Ectodermal cell (in vitro differentiated cells): ENCODE data around the gene GLYATL3. TPM values are rescaled to one million over a fixed set of nuclear protein-coding genes. Genes with fewer than 3 reads are reported as not detected.

Experiments
- H3K27ac ChIP-seq: 2 replicates; pipeline ENCODE4 v1.7.0; 2013; ENCODE audit warnings: mild to moderate bottlenecking, low read depth, low read length; ENCODE audit not compliant: insufficient read depth, poor library complexity, severe bottlenecking
- H3K27me3 ChIP-seq: 2 replicates; pipeline ENCODE4 v1.7.0; 2013; ENCODE audit warnings: mild to moderate bottlenecking, low read length; ENCODE audit not compliant: insufficient read depth, control insufficient read depth, poor library complexity, severe bottlenecking
- H3K36me3 ChIP-seq: one replicate; pipeline ENCODE4 v1.7.0; 2013; ENCODE audit warnings: low read length; ENCODE audit not compliant: control insufficient read depth, insufficient read depth
- H3K4me1 ChIP-seq: one replicate; pipeline ENCODE4 v1.7.0; 2013; ENCODE audit warnings: low read length; ENCODE audit not compliant: control insufficient read depth, insufficient read depth
- H3K4me3 ChIP-seq: 2 replicates; pipeline ENCODE4 v1.7.0; 2013; ENCODE audit warnings: low read depth, low read length, control low read depth; ENCODE audit not compliant: insufficient read depth
- H3K9me3 ChIP-seq: 2 replicates; pipeline ENCODE4 v1.7.0; 2013; ENCODE audit warnings: mild to moderate bottlenecking, low read length, moderate library complexity; ENCODE audit not compliant: control insufficient read depth
- WGBS, 2 experiments: methylation state at CpG; one replicate each; pipeline ENCODE4 v1.1.7; 2013; ENCODE audit warnings: missing lambda C conversion rate in 2 of 2; 5-methylcytosine and 5-hydroxymethylcytosine counted together
- polyA plus RNA-seq, 4 experiments: library from polyadenylated mRNA; stranded (reverse); fragments of 50-300 nt; gene quantifications; one replicate each; pipeline ENCODE4 v1.2.3, GENCODE V29; 2013

The GLYATL3 gene
- polyA plus RNA-seq (2013, experiment 1 of 4), result not detected
- polyA plus RNA-seq (2013, experiment 2 of 4), result not detected
- not detected for polyA plus RNA-seq (2013, experiment 3 of 4)
- not detected for polyA plus RNA-seq (2013, experiment 4 of 4)

- Histone ChIP-seq H3K4me1 (no peaks in the 10 kb centered on the region), H3K36me3 (no peaks in the 10 kb centered on the region), H3K27ac (no peak within 1 kb of the TSS), H3K27me3 (no peaks in the 10 kb centered on the region), H3K9me3 (no peaks in the 10 kb centered on the region), H3K4me3 (no peak within 1 kb of the TSS)
- 100% methylated on average over 1 of the region's 2 CpGs; no CpG with 5 or more reads in 1 of the 2 experiments for WGBS, 2 experiments
Observed at GRCh38 chr6:49499623-49500022, at the start of gene GLYATL3. Gene GLYATL3, plus strand, starts transcription at chr6:49499923. Its CDS starts 12,068 bp downstream, at chr6:49511991.

GRCh38 chr6:49453221-49453620 lies 46.5 kb upstream of the GLYATL3 start:
- Histone ChIP-seq H3K4me3 (no peak overlapping the region), H3K9me3 (no peaks in the 10 kb centered on the region), H3K36me3 (no peaks in the 10 kb centered on the region), H3K27ac (no peak overlapping the region), H3K4me1 (no peaks in the 10 kb centered on the region), H3K27me3 (no peaks in the 10 kb centered on the region)
- WGBS, 2 experiments, result 88 to 95% methylated on average over 2 of the region's 2 CpGs

- Histone ChIP-seq H3K4me1 (no peaks in the 10 kb centered on the region), H3K27me3 (no peaks in the 10 kb centered on the region), H3K36me3 (no peaks in the 10 kb centered on the region), H3K27ac (no peak overlapping the region), H3K4me3 (no peak overlapping the region), H3K9me3 (no peaks in the 10 kb centered on the region)
- 94 to 100% methylated on average over 3 of the region's 3 CpGs for WGBS, 2 experiments
Observed at GRCh38 chr6:49454787-49455709, 44.7 kb upstream of the GLYATL3 start.

- Histone ChIP-seq H3K9me3 (no peaks in the 10 kb centered on the region), H3K36me3 (no peaks in the 10 kb centered on the region), H3K27me3 (no peaks in the 10 kb centered on the region), H3K4me3 (no peak overlapping the region), H3K27ac (no peak overlapping the region), H3K4me1 (no peaks in the 10 kb centered on the region)
- WGBS, 2 experiments, result 91% methylated on average over 2 to 4 of the region's 4 CpGs
Observed at GRCh38 chr6:49457771-49458170, 42.0 kb upstream of the GLYATL3 start.

- no peaks in the 10 kb centered on the region for H3K9me3 ChIP-seq
- H3K4me1 ChIP-seq, result peaks cover 7% of the 10 kb centered on the region
- H3K27ac ChIP-seq, result no peak overlapping the region
- no peaks in the 10 kb centered on the region for H3K27me3 ChIP-seq
- H3K36me3 ChIP-seq, result no peaks in the 10 kb centered on the region
- WGBS, 2 experiments, result 85 to 93% methylated on average over 2 to 3 of the region's 3 CpGs
- peak overlapping the region; percentile 85 for H3K4me3 ChIP-seq
Observed at GRCh38 chr6:49462071-49462470, 37.7 kb upstream of the GLYATL3 start.

- Histone ChIP-seq H3K27ac (no peak overlapping the region), H3K36me3 (no peaks in the 10 kb centered on the region), H3K27me3 (no peaks in the 10 kb centered on the region), H3K9me3 (no peaks in the 10 kb centered on the region), H3K4me1 (peaks cover 7% of the 10 kb centered on the region), H3K4me3 (peak overlapping the region; percentile 85)
- WGBS, 2 experiments, result 5 to 7% methylated on average over 7 of the region's 7 CpGs
Observed at GRCh38 chr6:49462599-49462926, 37.2 kb upstream of the GLYATL3 start.

GRCh38 chr6:49462927-49463611 lies 36.7 kb upstream of the GLYATL3 start, which contains the start of the genes CENPQ and MMUT:
Gene CENPQ, plus strand, starts transcription at chr6:49463370. Its CDS starts 6,807 bp downstream, at chr6:49470177.
Gene MMUT, minus strand, starts transcription at chr6:49463253. Its CDS starts 3,787 bp downstream, at chr6:49459466.
- WGBS, 2 experiments, result 0 to 1% methylated on average over 37 of the region's 37 CpGs
- H3K4me3 ChIP-seq, result peak within 1 kb of the TSS; percentile 85
- H3K4me1 ChIP-seq, result peaks cover 7% of the 10 kb centered on the region
- no peaks in the 10 kb centered on the region for H3K36me3 ChIP-seq
- H3K27me3 ChIP-seq, result no peaks in the 10 kb centered on the region
- H3K9me3 ChIP-seq, result no peaks in the 10 kb centered on the region
- no peak within 1 kb of the TSS for H3K27ac ChIP-seq

GRCh38 chr6:49463612-49463967 lies 36.1 kb upstream of the GLYATL3 start:
- WGBS, 2 experiments, result 1% methylated on average over 3 to 4 of the region's 4 CpGs
- Histone ChIP-seq H3K27me3 (no peaks in the 10 kb centered on the region), H3K36me3 (no peaks in the 10 kb centered on the region), H3K4me3 (peak overlapping the region; percentile 85), H3K9me3 (no peaks in the 10 kb centered on the region), H3K4me1 (peaks cover 7% of the 10 kb centered on the region), H3K27ac (no peak overlapping the region)

GRCh38 chr6:49464691-49465090 lies 35.0 kb upstream of the GLYATL3 start:
- peaks cover 7% of the 10 kb centered on the region for H3K4me1 ChIP-seq
- H3K9me3 ChIP-seq, result no peaks in the 10 kb centered on the region
- WGBS, 2 experiments, result 93% methylated on average over 2 of the region's 2 CpGs
- H3K27ac ChIP-seq, result no peak overlapping the region
- H3K36me3 ChIP-seq, result no peaks in the 10 kb centered on the region
- no peaks in the 10 kb centered on the region for H3K27me3 ChIP-seq
- peak overlapping the region; percentile 85 for H3K4me3 ChIP-seq

- Histone ChIP-seq H3K4me3 (no peak overlapping the region), H3K9me3 (no peaks in the 10 kb centered on the region), H3K27ac (no peak overlapping the region), H3K27me3 (no peaks in the 10 kb centered on the region), H3K4me1 (peaks cover 7% of the 10 kb centered on the region), H3K36me3 (peaks cover 13% of the 10 kb centered on the region)
- 94 to 96% methylated on average over 9 of the region's 9 CpGs for WGBS, 2 experiments
Observed at GRCh38 chr6:49468042-49468441, 31.7 kb upstream of the GLYATL3 start.
